Esophagus squamous epithelium (tissue), 4 donors: ENCODE measurements around the gene SLC11A1.

Experiments used
- CTCF ChIP-seq, 6 experiments: fragments of 450-650 bp in 4 of 6; fragments of 200-600 bp in 2 of 6; sonication (generic) in 2 of 6; IDR thresholded peaks; one replicate each; pipeline ENCODE4 v1.5.1; 2016 to 2019; ENCODE audit warnings: antibody characterized with exemption in 6 of 6, mild to moderate bottlenecking in 4 of 6, moderate library complexity in 4 of 6
- POLR2A ChIP-seq, 4 donors: fragments of 450-650 bp; IDR thresholded peaks; one replicate each; pipeline ENCODE4 v1.6.1; 2017; ENCODE audit warnings: antibody characterized with exemption in 4 of 4, mild to moderate bottlenecking in 4 of 4, moderate library complexity in 3 of 4

- TF ChIP-seq CTCF (IDR thresholded peaks at IDR 0.05), result no peak
- no peak for TF ChIP-seq POLR2A (IDR thresholded peaks at IDR 0.05)
Observed at GRCh38 chr2:218378053-218378452, 4.0 kb upstream of the SLC11A1 start.
